MCF 10A (cell line): ENCODE results near the gene SSTR5. TPM values are rescaled to one million over a fixed set of nuclear protein-coding genes. Genes with fewer than 3 reads are reported as not detected.

Experiments used
- BruUV-seq: library from RNA; stranded (reverse); fragments of 400-500 nt; replicated peaks from 2 replicates; lab custom pipeline; 2021; lab: Mats Ljungman, UMichigan
- CTCF ChIA-PET: fragments of 300-600 bp; sonication (Branson Sonifier 250); formaldehyde crosslinking; extraction: SDS; loops from one replicate; lab custom pipeline; 2021; ENCODE audit warnings: antibody characterized with exemption, inconsistent platforms; lab: Yijun Ruan, JAX
- POLR2A ChIA-PET: fragments of 300-600, 350-650 bp; sonication (Branson Sonifier 250); formaldehyde crosslinking; extraction: SDS; loops from one replicate; lab custom pipeline; 2020; ENCODE audit warnings: antibody characterized with exemption, inconsistent platforms; lab: Yijun Ruan, JAX
- DNase-seq: peaks from one replicate; pipeline ENCODE4 v3.0.0-alpha.2; 2018; ENCODE audit not compliant: unreplicated experiment
- H3K27ac Mint-ChIP-seq: one replicate; pipeline ENCODE4 v1.8.0; 2022; ENCODE audit warnings: mild to moderate bottlenecking, low read depth, mixed read lengths; ENCODE audit not compliant: unreplicated experiment
- H3K27me3 Mint-ChIP-seq: one replicate; pipeline ENCODE4 v1.8.0; 2022; ENCODE audit warnings: mixed read lengths; ENCODE audit not compliant: insufficient read depth, unreplicated experiment
- H3K36me3 Mint-ChIP-seq: one replicate; pipeline ENCODE4 v1.8.0; 2022; ENCODE audit warnings: mild to moderate bottlenecking, moderate library complexity, mixed read lengths; ENCODE audit not compliant: insufficient read depth, unreplicated experiment
- H3K4me1 Mint-ChIP-seq: one replicate; pipeline ENCODE4 v1.8.0; 2022; ENCODE audit warnings: mixed read lengths; ENCODE audit not compliant: insufficient read depth, unreplicated experiment
- H3K4me3 Mint-ChIP-seq: one replicate; pipeline ENCODE4 v1.8.0; 2022; ENCODE audit warnings: mild to moderate bottlenecking, moderate library complexity, mixed read lengths; ENCODE audit not compliant: unreplicated experiment
- H3K9me3 Mint-ChIP-seq: one replicate; pipeline ENCODE4 v1.8.0; 2022; ENCODE audit warnings: mixed read lengths; ENCODE audit not compliant: unreplicated experiment
- CTCF ChIP-seq: fragments of 200-600 bp; IDR thresholded peaks from one replicate; pipeline ENCODE4 v1.8.0; 2022; ENCODE audit warnings: antibody characterized with exemption, mild to moderate bottlenecking; ENCODE audit not compliant: unreplicated experiment
- intact Hi-C: fragments of 100-400 bp; cut with micrococcal nuclease; formaldehyde crosslinking; loops from 2 replicates; pipeline ENCODE4 v1.14.1; 2022
- total RNA-seq: library from RNA; stranded (reverse); gene quantifications from 2 replicates; pipeline ENCODE4 v1.2.3, GENCODE V29; 2022

Gene SSTR5
- total RNA-seq, 1 experiment from 2014 or later, result not detected

GRCh38 chr16:1126044-1126443 lies 53.5 kb downstream of the SSTR5 start:
- no peaks in the 10 kb centered on the region for H3K27me3 Mint-ChIP-seq
- intact Hi-C loops, result no loop called here
- ChIA-PET CTCF (interaction anchor here (0.6 kb wide), 1 partner anchor 145 kb away, joined by 4 read pairs; no protein-coding TSS in a partner anchor), POLR2A (no interaction called here)
- no TSS peak for BruUV-seq
- no peak overlapping the region for H3K4me3 Mint-ChIP-seq
- H3K9me3 Mint-ChIP-seq, result no peaks in the 10 kb centered on the region
- no peak overlapping the region for H3K27ac Mint-ChIP-seq
- no peak for TF ChIP-seq CTCF
- DNase-seq, result no peak
- H3K4me1 Mint-ChIP-seq, result no peaks in the 10 kb centered on the region
- H3K36me3 Mint-ChIP-seq, result no peaks in the 10 kb centered on the region

- intact Hi-C loops, result no loop called here
- no peak for TF ChIP-seq CTCF
- Mint-ChIP-seq H3K9me3 (no peaks in the 10 kb centered on the region), H3K27me3 (no peaks in the 10 kb centered on the region), H3K27ac (no peak overlapping the region), H3K36me3 (no peaks in the 10 kb centered on the region), H3K4me1 (no peaks in the 10 kb centered on the region), H3K4me3 (no peak overlapping the region)
- no TSS peak for BruUV-seq
- no peak for DNase-seq
- ChIA-PET CTCF (no interaction called here), POLR2A (no interaction called here)
Observed at GRCh38 chr16:1126586-1126985, 54.0 kb downstream of the SSTR5 start.

- ChIA-PET CTCF (no interaction called here), POLR2A (no interaction called here)
- no peak overlapping the region for H3K27ac Mint-ChIP-seq
- H3K36me3 Mint-ChIP-seq, result no peaks in the 10 kb centered on the region
- BruUV-seq, result no TSS peak
- H3K27me3 Mint-ChIP-seq, result no peaks in the 10 kb centered on the region
- no peak for TF ChIP-seq CTCF
- H3K4me3 Mint-ChIP-seq, result no peak overlapping the region
- no peaks in the 10 kb centered on the region for H3K9me3 Mint-ChIP-seq
- intact Hi-C loops, result no loop called here
- DNase-seq, result no peak
- H3K4me1 Mint-ChIP-seq, result no peaks in the 10 kb centered on the region
Observed at GRCh38 chr16:1127101-1127500, 54.6 kb downstream of the SSTR5 start.

DNA sequence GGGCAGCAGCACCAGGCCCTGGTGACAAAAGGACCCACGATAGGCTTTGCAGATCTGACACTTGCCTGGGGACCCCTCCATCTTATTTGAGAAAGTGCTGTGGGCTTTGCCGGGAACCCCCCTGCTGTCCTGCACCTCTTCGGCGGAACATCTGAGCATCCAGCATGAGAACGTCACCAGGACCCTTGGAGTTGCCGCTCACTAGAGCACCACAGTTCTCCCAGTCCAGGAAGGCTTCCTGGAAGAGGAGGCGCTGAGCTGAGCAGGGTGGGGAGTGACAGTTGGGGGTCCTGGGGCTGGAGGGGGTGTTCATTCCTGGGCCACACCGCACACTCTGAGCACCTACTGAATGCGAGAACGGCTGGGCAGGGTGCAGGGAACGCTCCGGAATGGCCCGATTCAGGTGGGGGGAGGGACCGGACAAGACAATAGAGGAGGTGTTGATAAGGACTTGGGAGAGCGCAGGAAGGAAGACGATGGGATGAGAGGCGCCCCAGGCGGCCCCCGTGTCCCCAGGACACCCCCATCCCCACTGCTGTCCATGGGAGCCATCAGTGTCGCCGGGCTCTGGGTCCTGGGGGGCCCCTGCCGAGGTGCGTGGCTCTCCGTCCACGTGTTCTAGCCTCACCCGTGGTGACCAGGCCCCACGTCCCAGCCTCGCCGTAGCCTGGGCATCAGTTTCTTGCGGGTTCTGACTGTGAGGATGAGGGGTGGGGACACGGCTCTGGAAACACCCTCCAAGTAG lies 55.6 kb downstream of the SSTR5 start:
- no peak for TF ChIP-seq CTCF
- Mint-ChIP-seq H3K27ac (no peak overlapping the region), H3K36me3 (no peaks in the 10 kb centered on the region), H3K4me1 (no peaks in the 10 kb centered on the region), H3K4me3 (no peak overlapping the region), H3K27me3 (no peaks in the 10 kb centered on the region), H3K9me3 (no peaks in the 10 kb centered on the region)
- POLR2A ChIA-PET, result no interaction called here
- CTCF ChIA-PET, result no interaction called here
- no TSS peak for BruUV-seq
- intact Hi-C loops, result no loop called here
- no peak for DNase-seq
